ENCODE results near the gene SCFD2. TPM values are rescaled to one million over a fixed set of nuclear protein-coding genes. Genes with fewer than 3 reads are reported as not detected.

The SCFD2 gene
- total RNA-seq, 2 experiments from 2014 or later: 18.8 to 19.9 TPM

DNA sequence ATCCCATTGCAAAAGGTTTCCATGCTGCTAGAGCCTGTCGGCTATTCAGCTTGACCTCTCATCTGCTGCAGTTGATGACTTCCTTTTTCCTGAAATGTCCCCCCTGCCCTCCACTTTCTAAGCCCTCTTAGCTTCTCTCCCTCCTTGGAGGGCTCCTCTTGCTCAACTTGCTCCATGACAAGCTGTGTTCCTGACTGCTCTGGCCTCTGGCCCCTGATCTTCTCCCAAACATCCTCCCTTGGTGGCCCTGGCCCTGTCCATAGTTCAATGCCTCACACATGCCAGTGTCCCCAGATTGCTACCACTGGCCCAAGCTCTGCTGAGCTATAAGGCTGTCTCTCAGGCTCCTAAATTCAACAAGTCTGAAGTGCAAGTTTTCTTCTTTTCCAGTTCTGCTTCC lies 474.1 kb downstream of the SCFD2 start:
- Mint-ChIP-seq H3K27ac (no peak overlapping the region), H3K4me3 (no peak overlapping the region), H3K36me3 (peaks cover 15% of the 10 kb centered on the region), H3K27me3 (no peaks in the 10 kb centered on the region), H3K4me1 (ENCODE audit: low read depth) (peaks cover 21% of the 10 kb centered on the region), H3K9me3 (peaks cover 5% of the 10 kb centered on the region)
- ChIA-PET POLR2A (interaction anchor here (1.0 kb wide), 1 partner anchor 180 kb away, joined by 3 read pairs; no protein-coding TSS in a partner anchor), CTCF (interaction anchor here (2.0 kb wide), 1 partner anchor 20 kb away, joined by 9 read pairs; no protein-coding TSS in a partner anchor)
- DNase-seq: no peak
- intact Hi-C loops (cut with micrococcal nuclease): loop anchor here (2.0 to 10.0 kb wide), 3 partner anchors 63 to 85 kb away; no protein-coding TSS in a partner anchor

DNA sequence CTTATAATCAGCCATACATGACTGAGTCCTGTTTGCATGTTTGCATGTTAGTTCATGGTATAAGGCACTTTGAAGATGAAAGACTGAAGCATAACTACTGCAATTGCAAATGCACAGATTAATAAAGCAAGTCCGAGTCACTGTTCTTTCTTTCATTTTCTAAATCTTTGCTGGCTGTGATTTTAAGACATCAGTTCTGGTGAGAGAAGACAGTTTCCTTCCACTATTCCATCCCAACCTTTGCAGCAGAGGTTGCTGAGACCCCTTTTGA lies 475.4 kb downstream of the SCFD2 start:
- Mint-ChIP-seq H3K4me1 (ENCODE audit: low read depth) (peaks cover 21% of the 10 kb centered on the region), H3K36me3 (peaks cover 19% of the 10 kb centered on the region), H3K27ac (peak overlapping the region; percentile 78), H3K27me3 (no peaks in the 10 kb centered on the region), H3K4me3 (no peak overlapping the region), H3K9me3 (peaks cover 2% of the 10 kb centered on the region)
- intact Hi-C loops (cut with micrococcal nuclease): loop anchor here (2.0 to 10.0 kb wide), 3 partner anchors 64 to 86 kb away; no protein-coding TSS in a partner anchor
- DNase-seq: no peak
- ChIA-PET POLR2A (interaction anchor here (1.4 kb wide), 1 partner anchor 67 kb away, joined by 6 read pairs; no protein-coding TSS in a partner anchor), CTCF (no interaction called here)

DNA sequence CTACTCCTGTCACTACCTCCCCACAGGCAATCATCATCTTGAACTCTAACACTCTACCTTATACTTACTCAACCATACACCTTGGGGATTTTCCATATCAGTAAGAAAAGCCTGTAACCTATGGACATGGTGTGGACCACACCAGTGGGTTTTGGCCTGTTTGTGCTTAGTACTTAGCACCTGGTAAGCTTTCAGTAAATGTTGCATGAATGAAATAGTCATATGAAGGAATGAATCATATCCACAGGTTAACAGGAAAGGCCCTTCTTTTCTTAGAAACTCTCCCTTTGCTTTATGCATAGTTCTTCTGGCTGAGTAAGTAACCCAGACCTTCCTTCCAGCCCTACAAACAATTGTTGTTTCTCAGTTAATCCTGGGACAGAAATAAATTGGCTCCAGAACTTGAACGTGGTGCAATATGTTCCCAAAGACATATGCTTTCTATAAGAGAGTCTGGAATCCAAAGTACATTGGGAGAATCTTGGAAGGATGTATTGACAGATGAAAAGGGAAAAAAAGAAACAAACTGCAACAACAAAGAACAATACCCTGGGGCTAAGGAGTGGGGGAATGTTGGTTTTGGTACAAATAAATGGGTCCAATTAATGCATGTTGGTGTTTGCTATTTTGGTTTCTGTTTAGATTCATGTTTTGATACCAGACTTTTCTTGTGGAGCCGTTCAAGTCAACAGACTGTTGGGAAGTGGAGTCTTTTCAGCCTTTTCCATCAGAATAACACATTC lies 475.9 kb downstream of the SCFD2 start:
- ChIA-PET CTCF (no interaction called here), POLR2A (interaction anchor here (1.4 kb wide), 1 partner anchor 67 kb away, joined by 6 read pairs; no protein-coding TSS in a partner anchor)
- peak; percentile 51 for DNase-seq
- Mint-ChIP-seq H3K36me3 (peaks cover 22% of the 10 kb centered on the region), H3K27me3 (no peaks in the 10 kb centered on the region), H3K27ac (peak overlapping the region; percentile 78), H3K9me3 (peaks cover 2% of the 10 kb centered on the region), H3K4me1 (ENCODE audit: low read depth) (peaks cover 21% of the 10 kb centered on the region), H3K4me3 (no peak overlapping the region)
- intact Hi-C loops (cut with micrococcal nuclease): loop anchor here (2.0 to 10.0 kb wide), 3 partner anchors 65 to 87 kb away; no protein-coding TSS in a partner anchor

DNA sequence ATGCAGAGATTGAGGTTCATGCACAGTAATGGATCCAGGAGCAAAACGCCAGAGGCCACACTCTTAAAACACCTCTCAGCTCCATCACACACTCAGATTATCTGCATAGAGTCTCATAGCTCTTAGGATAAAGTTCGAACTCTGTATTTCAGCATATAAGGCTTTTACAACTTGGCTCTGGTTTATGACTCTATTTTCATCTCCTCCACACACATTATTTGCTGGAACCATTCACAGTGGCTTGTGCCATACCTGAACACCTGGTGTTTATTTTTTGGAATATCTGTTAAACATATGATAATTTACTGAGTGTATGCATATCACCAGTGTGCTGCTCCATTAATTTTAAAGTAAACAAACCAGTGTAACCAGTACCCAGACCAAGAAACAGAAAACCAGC lies 476.5 kb downstream of the SCFD2 start:
- no peaks in the 10 kb centered on the region for H3K27me3 Mint-ChIP-seq
- H3K4me3 Mint-ChIP-seq: no peak overlapping the region
- POLR2A ChIA-PET: no interaction called here
- CTCF ChIA-PET: no interaction called here
- peaks cover 25% of the 10 kb centered on the region for H3K36me3 Mint-ChIP-seq
- peaks cover 21% of the 10 kb centered on the region for H3K4me1 Mint-ChIP-seq (ENCODE audit: low read depth)
- H3K27ac Mint-ChIP-seq: peak overlapping the region; percentile 20
- intact Hi-C loops (cut with micrococcal nuclease): no loop called here
- peaks cover 2% of the 10 kb centered on the region for H3K9me3 Mint-ChIP-seq
- no peak for DNase-seq

DNA sequence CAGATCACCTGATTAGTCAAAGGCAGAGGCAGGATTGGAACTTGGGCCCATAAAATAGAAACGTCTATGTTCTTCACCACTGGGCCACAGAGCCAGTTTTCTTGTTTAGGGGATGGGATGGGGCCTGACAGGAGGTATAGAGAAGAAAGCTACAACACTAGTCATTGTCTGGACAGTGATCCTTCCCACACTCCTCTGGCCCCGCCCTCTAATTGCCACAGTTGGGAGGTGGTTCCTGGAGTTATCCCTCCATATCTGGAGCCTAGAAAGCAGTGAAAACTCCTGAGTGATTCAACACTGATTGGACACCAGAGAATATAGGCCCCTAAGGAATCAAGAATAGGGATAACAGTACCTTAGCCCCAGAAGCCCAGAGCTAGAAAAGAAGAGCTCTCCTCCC lies 480.9 kb downstream of the SCFD2 start:
- POLR2A ChIA-PET: no interaction called here

DNA sequence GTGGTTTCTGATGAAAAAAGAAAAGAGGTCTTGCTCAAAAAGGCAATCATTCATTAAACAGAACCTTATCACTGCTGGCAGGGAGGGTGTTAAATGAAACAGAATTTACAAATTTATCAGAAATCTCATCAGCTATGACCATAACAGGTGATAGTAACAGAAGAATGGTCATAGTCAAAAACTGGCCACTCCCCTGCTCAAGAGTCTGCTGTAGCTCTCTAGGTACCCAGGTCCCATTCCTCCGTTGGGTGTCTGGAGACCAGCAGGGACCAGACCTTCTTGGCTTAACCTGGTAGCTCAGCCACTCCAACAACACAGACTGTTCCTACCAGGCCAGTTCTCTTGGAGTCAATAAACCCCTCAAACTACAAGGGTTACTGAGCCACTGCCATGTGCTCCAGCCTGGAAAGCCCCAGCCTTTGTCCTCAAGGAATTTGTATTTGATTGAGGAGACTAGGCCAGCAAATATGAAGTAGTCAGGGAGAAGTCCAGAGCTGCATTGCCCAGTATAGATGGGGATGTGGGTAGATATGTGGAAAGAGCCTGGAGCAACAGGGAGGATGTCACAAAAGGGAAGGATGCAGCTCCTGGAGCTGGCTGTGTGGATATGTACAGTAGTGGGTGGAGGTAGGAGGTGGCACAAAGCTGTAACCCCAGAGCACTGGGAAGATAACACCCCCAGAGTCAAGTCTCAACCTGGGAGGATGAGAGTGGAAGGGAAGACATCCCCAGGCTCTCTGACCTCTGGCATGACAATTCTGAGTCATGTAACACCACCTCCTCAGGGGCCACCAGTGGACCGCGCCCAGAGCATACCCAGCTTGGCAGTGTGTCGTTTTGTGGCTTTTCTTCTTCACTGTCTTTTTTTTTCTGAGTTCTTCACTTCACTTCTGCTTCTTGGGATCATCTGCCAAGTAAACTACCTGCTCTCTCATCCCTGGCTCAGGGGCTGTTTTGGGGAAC lies 481.9 kb downstream of the SCFD2 start:
- Mint-ChIP-seq H3K9me3 (peaks cover 2% of the 10 kb centered on the region), H3K27me3 (no peaks in the 10 kb centered on the region), H3K4me1 (ENCODE audit: low read depth) (peaks cover 3% of the 10 kb centered on the region), H3K36me3 (peaks cover 23% of the 10 kb centered on the region), H3K27ac (no peak overlapping the region), H3K4me3 (no peak overlapping the region)
- intact Hi-C loops (cut with micrococcal nuclease): no loop called here
- ChIA-PET CTCF (no interaction called here), POLR2A (interaction anchor here (1.0 kb wide), 1 partner anchor 172 kb away, joined by 3 read pairs; no protein-coding TSS in a partner anchor)
- no peak for DNase-seq

More for the DNA sequence above, 480.9 kb downstream of the SCFD2 start:
- H3K27ac Mint-ChIP-seq: no peak overlapping the region
- CTCF ChIA-PET: interaction anchor here (1.7 kb wide), 1 partner anchor 27 kb away, joined by 4 read pairs; no protein-coding TSS in a partner anchor
- peaks cover 2% of the 10 kb centered on the region for H3K9me3 Mint-ChIP-seq
- peaks cover 9% of the 10 kb centered on the region for H3K4me1 Mint-ChIP-seq (ENCODE audit: low read depth)
- H3K36me3 Mint-ChIP-seq: peaks cover 27% of the 10 kb centered on the region
- no peaks in the 10 kb centered on the region for H3K27me3 Mint-ChIP-seq
- H3K4me3 Mint-ChIP-seq: no peak overlapping the region
- intact Hi-C loops (cut with micrococcal nuclease): no loop called here
- DNase-seq: no peak

DNA sequence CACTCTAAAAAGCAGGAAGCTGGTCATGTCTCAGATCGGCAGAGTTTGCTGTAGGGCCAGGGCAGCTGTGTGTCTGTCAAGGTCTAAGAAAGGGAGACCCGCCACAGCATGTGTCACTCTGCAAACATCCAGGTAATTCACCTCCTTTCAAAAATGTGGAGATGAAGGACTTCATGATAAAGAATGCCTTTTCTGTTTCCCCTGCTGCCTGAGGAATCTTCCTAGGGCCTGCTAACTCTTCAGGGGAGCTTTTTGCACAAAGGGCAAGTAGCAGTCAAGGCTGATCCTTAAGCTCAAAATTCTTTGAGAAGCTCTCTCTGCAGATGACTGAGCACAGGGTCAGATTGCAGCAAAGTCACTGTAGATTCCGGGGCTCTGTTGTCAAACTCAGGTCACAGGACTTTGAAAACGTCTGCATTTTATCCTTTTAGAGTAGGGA lies 482.7 kb downstream of the SCFD2 start:
- Mint-ChIP-seq H3K27ac (no peak overlapping the region), H3K4me1 (ENCODE audit: low read depth) (peaks cover 3% of the 10 kb centered on the region), H3K4me3 (no peak overlapping the region), H3K27me3 (no peaks in the 10 kb centered on the region), H3K36me3 (peaks cover 16% of the 10 kb centered on the region), H3K9me3 (peaks cover 2% of the 10 kb centered on the region)
- DNase-seq: no peak
- intact Hi-C loops (cut with micrococcal nuclease): no loop called here
- ChIA-PET CTCF (interaction anchor here (1.4 kb wide), 1 partner anchor 296 kb away, joined by 3 read pairs; no protein-coding TSS in a partner anchor), POLR2A (no interaction called here)

DNA sequence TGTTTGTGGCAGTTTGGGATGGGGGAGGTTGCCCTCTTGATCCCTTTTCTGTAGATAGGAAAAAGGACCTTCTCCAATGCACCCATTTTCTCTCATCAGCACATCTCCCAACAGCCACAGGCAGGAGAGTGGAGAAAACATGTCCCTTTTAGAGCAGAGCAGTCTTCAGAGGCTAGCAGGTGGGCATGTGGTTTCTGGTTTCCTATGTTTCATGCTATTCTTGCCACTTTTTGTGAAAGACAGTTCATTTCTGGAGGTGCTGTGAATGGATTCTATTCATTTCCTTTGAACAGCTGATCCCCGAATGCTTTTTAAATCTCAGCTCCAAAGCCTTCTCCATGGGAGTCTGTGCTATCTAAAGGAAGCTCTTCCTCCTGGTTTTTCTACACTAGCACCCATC lies 484.9 kb downstream of the SCFD2 start:
- no peak overlapping the region for H3K4me3 Mint-ChIP-seq
- intact Hi-C loops (cut with micrococcal nuclease): no loop called here
- ChIA-PET POLR2A (no interaction called here), CTCF (interaction anchor here (1.2 kb wide), 1 partner anchor 31 kb away, joined by 4 read pairs; no protein-coding TSS in a partner anchor)
- peaks cover 5% of the 10 kb centered on the region for H3K4me1 Mint-ChIP-seq (ENCODE audit: low read depth)
- no peaks in the 10 kb centered on the region for H3K9me3 Mint-ChIP-seq
- no peaks in the 10 kb centered on the region for H3K27me3 Mint-ChIP-seq
- DNase-seq: no peak
- H3K27ac Mint-ChIP-seq: no peak overlapping the region
- H3K36me3 Mint-ChIP-seq: peaks cover 10% of the 10 kb centered on the region

DNA sequence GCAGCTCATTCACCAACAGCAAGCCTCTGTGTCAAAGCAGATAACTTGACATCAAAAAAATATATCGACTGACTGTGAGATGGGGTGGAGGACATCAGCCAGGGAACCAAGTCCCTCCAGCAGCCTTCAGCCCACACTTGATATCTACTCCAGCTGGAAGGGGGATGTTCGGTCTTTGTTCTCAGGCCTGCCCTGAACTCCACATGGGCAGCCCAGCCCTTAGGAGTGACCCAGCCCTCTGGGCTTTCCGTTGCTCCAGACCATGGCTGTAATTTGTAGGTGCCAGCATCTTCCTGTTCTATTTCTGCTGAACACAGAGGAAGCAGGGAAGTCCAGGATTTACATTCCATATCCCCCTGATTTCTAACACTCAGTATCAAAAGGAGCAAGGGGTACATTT lies 486.4 kb downstream of the SCFD2 start:
- Mint-ChIP-seq H3K4me1 (ENCODE audit: low read depth) (peaks cover 6% of the 10 kb centered on the region), H3K4me3 (no peak overlapping the region), H3K27ac (no peak overlapping the region), H3K27me3 (no peaks in the 10 kb centered on the region), H3K36me3 (peaks cover 3% of the 10 kb centered on the region), H3K9me3 (no peaks in the 10 kb centered on the region)
- ChIA-PET CTCF (no interaction called here), POLR2A (no interaction called here)
- intact Hi-C loops (cut with micrococcal nuclease): no loop called here
- DNase-seq: no peak

DNA sequence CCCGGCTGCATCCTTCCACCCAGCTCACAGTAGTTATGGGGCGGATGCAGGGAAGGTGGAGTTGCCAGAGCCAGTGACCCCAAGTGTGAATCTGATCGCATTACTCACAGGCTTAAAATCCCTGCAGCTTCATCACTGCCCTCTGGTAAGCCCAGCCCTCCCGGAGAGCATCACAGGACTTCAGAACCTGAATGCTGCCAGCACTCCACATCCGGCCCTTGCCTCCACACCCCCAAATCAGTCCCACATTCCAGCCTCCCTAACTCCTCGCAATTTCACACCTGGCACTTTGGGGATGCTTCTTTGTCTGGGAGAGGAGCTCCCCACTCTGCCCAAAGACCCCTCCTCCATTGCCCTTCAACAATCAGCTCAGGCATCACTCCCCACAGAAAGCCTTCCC lies 488.2 kb downstream of the SCFD2 start:
- Mint-ChIP-seq H3K27me3 (no peaks in the 10 kb centered on the region), H3K4me1 (ENCODE audit: low read depth) (peaks cover 6% of the 10 kb centered on the region), H3K4me3 (no peak overlapping the region), H3K36me3 (peaks cover 8% of the 10 kb centered on the region), H3K27ac (no peak overlapping the region), H3K9me3 (no peaks in the 10 kb centered on the region)
- CTCF ChIA-PET: no interaction called here
- DNase-seq: no peak
- intact Hi-C loops (cut with micrococcal nuclease): no loop called here
- POLR2A ChIA-PET: no interaction called here

DNA sequence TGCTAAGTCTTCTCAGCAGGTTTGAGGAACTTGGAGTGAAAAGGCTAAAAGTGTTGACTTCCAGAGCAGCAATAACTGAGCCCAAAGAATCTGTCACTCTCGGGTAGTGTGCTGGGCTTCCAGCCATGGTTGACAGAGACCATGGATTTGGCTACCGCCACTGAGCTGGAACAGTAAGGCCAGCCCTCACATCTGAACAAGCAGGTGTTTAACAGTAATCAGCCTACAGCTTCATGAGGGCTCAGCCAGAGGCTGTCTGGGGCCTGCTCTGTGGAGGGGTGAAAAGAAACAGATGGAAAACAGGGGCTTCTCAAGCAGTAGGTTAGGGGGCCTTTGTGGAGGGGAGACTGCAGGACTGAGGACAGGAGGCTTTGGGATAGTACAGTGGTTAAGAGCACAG lies 488.8 kb downstream of the SCFD2 start:
- H3K4me1 Mint-ChIP-seq (ENCODE audit: low read depth): peaks cover 6% of the 10 kb centered on the region
- H3K4me3 Mint-ChIP-seq: no peak overlapping the region
- intact Hi-C loops (cut with micrococcal nuclease): no loop called here
- ChIA-PET POLR2A (no interaction called here), CTCF (no interaction called here)
- DNase-seq: no peak
- H3K36me3 Mint-ChIP-seq: peaks cover 11% of the 10 kb centered on the region
- H3K27me3 Mint-ChIP-seq: no peaks in the 10 kb centered on the region
- no peak overlapping the region for H3K27ac Mint-ChIP-seq
- no peaks in the 10 kb centered on the region for H3K9me3 Mint-ChIP-seq

DNA sequence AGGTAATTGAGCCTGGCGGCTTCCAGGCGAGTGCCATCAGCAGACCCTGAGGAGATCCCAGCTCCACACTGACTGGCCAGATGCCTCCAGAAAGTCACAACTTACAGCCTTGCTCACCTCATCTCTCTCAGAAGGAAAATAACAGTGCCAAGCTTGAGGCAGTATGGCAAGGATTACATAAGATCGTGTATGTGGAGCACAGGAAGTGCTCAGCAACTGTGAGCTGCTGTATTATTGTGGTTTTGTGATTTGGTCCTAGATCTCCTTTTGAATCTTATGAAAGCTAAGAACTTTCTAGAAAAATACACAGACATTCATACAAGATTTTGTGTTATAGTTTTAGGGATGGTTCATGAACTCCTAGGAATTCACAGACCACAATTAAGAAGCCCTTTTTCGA lies 489.8 kb downstream of the SCFD2 start:
- ChIA-PET POLR2A (no interaction called here), CTCF (interaction anchor here (0.5 kb wide), 1 partner anchor 71 kb away, joined by 5 read pairs; no protein-coding TSS in a partner anchor)
- Mint-ChIP-seq H3K4me3 (no peak overlapping the region), H3K9me3 (no peaks in the 10 kb centered on the region), H3K4me1 (ENCODE audit: low read depth) (peaks cover 6% of the 10 kb centered on the region), H3K27ac (no peak overlapping the region), H3K36me3 (peaks cover 15% of the 10 kb centered on the region), H3K27me3 (no peaks in the 10 kb centered on the region)
- intact Hi-C loops (cut with micrococcal nuclease): no loop called here
- DNase-seq: no peak
